Bronchial epithelial cell (primary cell): ENCODE data around the gene ABCD1. TPM values are rescaled to one million over a fixed set of nuclear protein-coding genes. Genes with fewer than 3 reads are reported as not detected.
"Not testable (repeated sequence)": the region's sequence is repeated elsewhere in the genome, so short reads cannot be mapped to it uniquely, and the experiment has no call there.

Source experiments
- DNase-seq: peaks from one replicate; pipeline ENCODE4 v3.0.0-alpha.2; 2010; ENCODE audit warnings: low read depth
- FAIRE-seq: peaks from 2 replicates; lab custom pipeline; 2011; peaks lifted over from hg19 to GRCh38; lab: Jason Lieb, UNC
- H3K27me3 ChIP-seq: 2 replicates; pipeline ENCODE4 v1.5.1; 2011; ENCODE audit warnings: low read length; ENCODE audit not compliant: control insufficient read depth, insufficient read depth
- H3K36me3 ChIP-seq: 2 replicates; pipeline ENCODE4 v1.5.1; 2011; ENCODE audit warnings: low read length; ENCODE audit not compliant: control insufficient read depth, insufficient read depth
- H3K4me3 ChIP-seq: 2 replicates; pipeline ENCODE4 v1.5.1; 2011; ENCODE audit warnings: mild to moderate bottlenecking, low read depth, low read length, control low read depth
- CTCF ChIP-seq: IDR thresholded peaks from 2 replicates; pipeline ENCODE4 v1.5.1; 2011; ENCODE audit warnings: mild to moderate bottlenecking, moderate library complexity, low read length, control low read depth, inconsistent platforms; ENCODE audit not compliant: insufficient read depth, severe bottlenecking
- total RNA-seq: library from RNA; depleted of rRNA; stranded (reverse); fragments of >200 nt; gene quantifications from 2 replicates; pipeline ENCODE4 v1.2.1, GENCODE V29; 2014

Gene ABCD1
- total RNA-seq, 1 donor from 2014 or later: 1.8 TPM

GRCh38 chrX:153692611-153693156 is 32.0 kb upstream of the ABCD1 start:
- peaks cover 7% of the 10 kb centered on the region for H3K36me3 ChIP-seq

GRCh38 chrX:153693216-153694086 is 31.2 kb upstream of the ABCD1 start:
- Histone ChIP-seq H3K36me3 (peaks cover 7% of the 10 kb centered on the region), H3K27me3 (no peaks in the 10 kb centered on the region), H3K4me3 (no peak overlapping the region)
- FAIRE-seq: no peak
- no peak for TF ChIP-seq CTCF
- DNase-seq: peak; percentile 72

More at GRCh38 chrX:153692611-153693156, 32.0 kb upstream of the ABCD1 start:
- FAIRE-seq (no peak), DNase-seq (no peak)
- Histone ChIP-seq H3K4me3 (no peak overlapping the region), H3K27me3 (no peaks in the 10 kb centered on the region)
- no peak for TF ChIP-seq CTCF

DNA sequence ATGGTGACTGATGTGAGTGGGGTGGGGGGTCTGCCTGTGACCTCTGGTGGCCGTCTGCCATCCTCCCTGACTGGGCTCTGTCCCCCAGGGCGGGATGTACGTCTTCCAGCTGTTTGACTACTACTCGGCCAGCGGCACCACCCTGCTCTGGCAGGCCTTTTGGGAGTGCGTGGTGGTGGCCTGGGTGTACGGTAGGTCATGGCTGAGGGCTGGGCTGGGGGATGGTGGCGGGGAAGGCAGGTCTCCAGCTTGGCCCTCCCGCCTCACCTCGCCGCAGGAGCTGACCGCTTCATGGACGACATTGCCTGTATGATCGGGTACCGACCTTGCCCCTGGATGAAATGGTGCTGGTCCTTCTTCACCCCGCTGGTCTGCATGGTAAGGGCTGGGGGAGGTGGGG is 30.4 kb upstream of the ABCD1 start:
- DNase-seq, H3K4me3 ChIP-seq, FAIRE-seq, H3K36me3 ChIP-seq, H3K27me3 ChIP-seq: not testable (repeated sequence)

GRCh38 chrX:153694687-153695270 is 29.9 kb upstream of the ABCD1 start:
- no peaks in the 10 kb centered on the region for H3K27me3 ChIP-seq
- H3K36me3 ChIP-seq: peaks cover 7% of the 10 kb centered on the region
- DNase-seq: no peak
- FAIRE-seq: no peak
- no peak for TF ChIP-seq CTCF
- no peak overlapping the region for H3K4me3 ChIP-seq

DNA sequence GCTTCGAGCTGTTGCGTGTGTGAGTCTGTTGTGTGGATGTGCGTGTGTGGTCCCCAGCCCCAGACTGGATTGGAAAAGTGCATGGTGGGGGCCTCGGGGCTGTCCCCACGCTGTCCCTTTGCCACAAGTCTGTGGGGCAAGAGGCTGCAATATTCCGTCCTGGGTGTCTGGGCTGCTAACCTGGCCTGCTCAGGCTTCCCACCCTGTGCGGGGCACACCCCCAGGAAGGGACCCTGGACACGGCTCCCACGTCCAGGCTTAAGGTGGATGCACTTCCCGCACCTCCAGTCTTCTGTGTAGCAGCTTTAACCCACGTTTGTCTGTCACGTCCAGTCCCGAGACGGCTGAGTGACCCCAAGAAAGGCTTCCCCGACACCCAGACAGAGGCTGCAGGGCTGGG is 28.6 kb upstream of the ABCD1 start:
- TF ChIP-seq CTCF: no peak
- Histone ChIP-seq H3K27me3 (no peaks in the 10 kb centered on the region), H3K4me3 (no peak overlapping the region), H3K36me3 (peaks cover 6% of the 10 kb centered on the region)
- no peak for DNase-seq
- FAIRE-seq: no peak

DNA sequence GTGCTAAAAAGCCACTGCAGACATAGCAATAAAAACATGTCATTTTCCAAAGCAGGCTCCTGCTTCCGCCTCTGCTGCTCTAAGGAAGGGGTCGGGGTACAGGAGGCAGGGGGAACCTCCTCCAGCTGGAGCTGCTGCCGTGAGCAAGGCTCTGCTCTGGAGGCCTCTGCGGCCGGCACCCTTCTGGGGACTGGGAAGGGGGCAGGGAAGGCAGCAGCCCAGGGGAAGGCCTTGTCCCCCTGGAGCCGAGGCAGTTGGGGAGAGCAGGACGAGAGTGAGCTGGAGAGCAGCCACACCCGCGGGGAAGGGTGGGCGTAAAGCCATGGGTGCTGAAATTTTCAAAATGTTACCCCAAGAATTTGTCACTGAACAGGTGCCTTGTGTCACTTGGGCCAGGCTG is 28.1 kb upstream of the ABCD1 start:
- not testable (repeated sequence) for DNase-seq, H3K36me3 ChIP-seq, FAIRE-seq, H3K4me3 ChIP-seq, H3K27me3 ChIP-seq

- DNase-seq: peak; percentile 27
- not testable (repeated sequence) for H3K36me3 ChIP-seq, H3K27me3 ChIP-seq, FAIRE-seq, H3K4me3 ChIP-seq
Measured at GRCh38 chrX:153696986-153697722, 27.5 kb upstream of the ABCD1 start.
